LoVo (cell line): ENCODE results near the gene DDB1.
"Not testable (repeated sequence)": the region's sequence is repeated elsewhere in the genome, so short reads cannot be mapped to it uniquely, and the experiment has no call there.

ENCODE experiments used
- DNase-seq: peaks from one replicate; pipeline ENCODE4 v3.0.0-alpha.2; 2016; ENCODE audit warnings: low spot score

Gene DDB1

DNA sequence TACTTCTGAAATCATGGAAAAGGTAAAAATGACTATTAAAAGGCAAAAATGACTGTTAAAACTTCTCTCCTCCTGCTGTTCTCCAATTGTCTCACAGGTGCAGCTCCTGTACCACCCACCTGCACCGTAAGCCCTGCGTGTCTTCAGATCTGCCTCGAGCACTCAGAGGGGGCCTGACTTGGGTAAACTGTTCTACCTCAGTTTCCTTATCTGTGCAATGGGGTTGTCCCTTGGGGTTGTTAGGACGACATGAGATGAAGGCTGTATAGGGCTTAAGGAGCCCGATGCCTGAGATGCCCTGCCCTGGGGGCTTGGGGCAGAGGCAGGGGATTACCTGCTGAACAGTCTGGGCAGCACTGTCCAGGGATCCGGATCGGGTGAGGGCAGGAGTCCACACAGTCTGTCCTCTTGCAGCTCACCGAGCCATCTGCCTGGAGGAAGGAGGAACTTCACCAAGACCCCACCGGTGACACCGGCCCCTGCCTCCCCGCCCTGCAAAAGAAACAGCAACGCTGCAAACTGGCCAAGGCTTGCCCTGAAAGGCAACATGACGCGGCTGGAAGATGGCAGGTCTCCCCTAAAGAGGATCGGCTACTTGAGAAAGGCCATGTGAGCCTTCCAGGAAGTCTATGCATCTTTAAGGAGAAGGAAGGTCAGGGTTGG, 64.2 kb downstream of the DDB1 start:
- DNase-seq = no peak

- DNase-seq = peak; percentile 22
These were observed 65.5 kb downstream of the DDB1 start for GRCh38 chr11:61267437-61267841.

GRCh38 chr11:61266602-61267001, 66.3 kb downstream of the DDB1 start:
- DNase-seq = peak; percentile 85

DNA sequence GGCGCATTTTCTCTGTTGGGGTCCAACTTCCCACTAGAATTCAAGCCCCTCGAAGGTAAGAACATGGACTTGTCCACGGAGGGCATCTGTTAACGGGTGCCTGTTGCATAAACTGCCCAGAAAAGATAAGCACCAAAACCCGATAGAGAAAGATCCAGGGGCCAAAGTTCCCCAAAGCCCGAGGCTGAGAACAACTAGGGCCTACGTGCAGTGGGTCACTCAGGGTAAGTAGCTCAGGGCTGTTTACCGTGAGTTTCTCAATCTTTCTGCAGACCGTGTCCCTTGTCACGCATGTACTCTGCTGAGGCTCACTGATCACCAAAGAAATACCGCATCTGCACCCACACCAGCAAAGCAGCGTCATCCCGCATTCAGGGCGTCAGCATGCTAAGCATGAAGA, 67.5 kb downstream of the DDB1 start:
- no peak for DNase-seq

- DNase-seq = no peak
These were observed 68.1 kb downstream of the DDB1 start for GRCh38 chr11:61264795-61265194.

DNA sequence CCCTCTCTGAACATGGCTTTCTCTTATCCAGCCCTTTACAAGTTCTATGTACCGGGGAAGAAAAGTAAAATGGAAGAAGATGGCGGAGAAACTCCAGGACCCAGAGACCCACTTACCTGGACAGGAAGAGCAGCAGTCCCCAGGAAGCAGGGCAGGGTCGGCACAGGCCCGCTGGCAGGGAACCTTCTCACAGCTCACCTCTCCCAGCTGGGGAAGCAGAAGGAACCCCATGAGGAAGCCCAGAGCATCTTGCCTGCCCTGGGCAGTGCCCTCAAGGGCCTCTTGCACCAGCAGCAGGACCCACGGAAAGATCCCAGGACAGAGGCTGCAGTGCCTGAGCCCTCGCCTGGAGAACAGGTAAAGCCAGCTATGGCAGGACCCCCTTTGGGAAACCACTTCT, 68.5 kb downstream of the DDB1 start:
- DNase-seq = no peak

- DNase-seq = no peak
These were observed 73.5 kb downstream of the DDB1 start for GRCh38 chr11:61259363-61259762.

GRCh38 chr11:61258546-61258945, 74.4 kb downstream of the DDB1 start:
- DNase-seq = no peak

DNA sequence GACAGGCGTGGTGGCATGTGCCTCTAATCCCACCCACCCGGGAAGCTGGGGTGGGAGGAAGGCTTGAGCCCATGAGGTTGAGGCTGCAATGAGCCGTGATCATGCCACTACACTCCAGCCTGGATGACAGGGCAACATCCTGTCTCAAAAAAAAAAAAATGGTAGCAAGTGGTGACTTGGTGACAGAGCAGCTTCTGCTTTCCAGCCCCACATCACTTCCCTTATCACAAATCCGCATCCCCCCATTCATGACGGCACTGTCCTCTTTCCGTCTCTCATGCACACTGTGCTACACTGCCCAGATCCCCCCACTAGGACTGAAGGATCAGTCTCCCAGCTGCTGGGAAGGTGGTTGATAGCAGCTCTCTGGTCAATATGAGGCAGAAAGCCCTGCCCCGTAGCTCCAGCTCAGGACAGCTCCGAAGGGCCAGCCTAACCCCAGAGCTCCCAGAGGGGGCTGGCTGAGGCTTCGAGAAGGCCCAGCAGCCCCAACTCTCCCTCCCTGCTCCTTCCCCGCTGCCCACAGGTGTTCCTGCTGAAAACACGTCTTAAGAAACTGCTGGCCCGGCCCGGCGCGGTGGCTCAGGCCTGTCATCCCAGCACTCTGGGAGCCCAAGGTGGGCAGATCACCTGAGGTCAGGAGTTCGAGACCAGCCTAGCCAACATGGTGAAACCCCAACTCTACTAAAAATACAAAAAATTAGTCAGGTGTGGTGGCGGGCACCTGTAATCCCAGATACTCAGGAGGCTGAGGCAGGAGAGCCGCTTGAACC, 76.0 kb downstream of the DDB1 start:
- no peak for DNase-seq

DNA sequence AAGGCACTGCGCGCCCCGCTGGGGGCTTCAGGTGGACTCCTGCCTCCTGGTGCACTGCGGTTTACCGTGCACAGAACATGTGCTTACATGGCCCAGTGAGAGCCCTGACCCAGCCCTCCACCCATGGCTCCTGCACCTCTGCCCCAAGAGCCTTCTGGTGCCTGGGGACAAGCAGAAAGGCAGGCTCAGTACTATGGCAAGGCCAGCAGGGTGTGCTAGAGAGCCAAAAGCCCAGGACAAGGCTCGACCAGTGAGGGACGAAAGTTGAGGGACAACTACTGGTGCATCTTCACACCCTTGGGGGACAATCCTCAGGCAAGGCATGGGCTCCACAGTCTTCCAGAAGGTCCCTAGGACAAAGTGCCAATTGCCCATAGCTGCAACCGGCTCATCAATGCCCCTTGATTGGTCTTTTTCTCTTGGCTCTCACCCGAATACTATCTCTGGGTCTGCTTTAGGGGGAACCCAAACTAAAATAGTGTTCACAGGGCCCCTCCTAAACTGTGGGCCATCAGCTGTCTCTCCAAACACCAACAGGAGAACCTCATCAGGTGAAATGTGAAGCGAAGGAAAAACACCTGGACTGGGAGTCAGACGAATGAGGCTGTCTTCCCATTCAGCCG, 78.4 kb downstream of the DDB1 start:
- DNase-seq = peak; percentile 54

DNA sequence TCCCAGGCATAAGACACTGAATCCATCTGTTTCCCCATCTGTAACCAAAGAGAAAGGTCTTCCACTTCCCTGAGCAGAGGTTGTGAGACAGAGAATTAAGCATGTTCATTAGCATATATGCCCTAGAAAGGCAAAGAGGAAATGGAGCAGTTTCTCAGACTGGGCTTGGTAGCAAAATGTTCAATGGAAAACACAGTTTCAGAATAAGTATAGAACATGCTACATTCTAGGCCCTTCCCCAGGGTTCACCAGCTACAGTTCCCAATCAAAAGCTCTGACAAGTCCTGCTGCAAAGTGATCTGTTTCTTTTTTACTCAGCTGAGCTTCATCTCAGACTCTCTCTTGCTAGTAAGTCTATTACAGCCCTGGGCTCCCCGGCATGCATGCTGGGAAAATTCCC, 80.6 kb downstream of the DDB1 start:
- not testable (repeated sequence) for DNase-seq

DNA sequence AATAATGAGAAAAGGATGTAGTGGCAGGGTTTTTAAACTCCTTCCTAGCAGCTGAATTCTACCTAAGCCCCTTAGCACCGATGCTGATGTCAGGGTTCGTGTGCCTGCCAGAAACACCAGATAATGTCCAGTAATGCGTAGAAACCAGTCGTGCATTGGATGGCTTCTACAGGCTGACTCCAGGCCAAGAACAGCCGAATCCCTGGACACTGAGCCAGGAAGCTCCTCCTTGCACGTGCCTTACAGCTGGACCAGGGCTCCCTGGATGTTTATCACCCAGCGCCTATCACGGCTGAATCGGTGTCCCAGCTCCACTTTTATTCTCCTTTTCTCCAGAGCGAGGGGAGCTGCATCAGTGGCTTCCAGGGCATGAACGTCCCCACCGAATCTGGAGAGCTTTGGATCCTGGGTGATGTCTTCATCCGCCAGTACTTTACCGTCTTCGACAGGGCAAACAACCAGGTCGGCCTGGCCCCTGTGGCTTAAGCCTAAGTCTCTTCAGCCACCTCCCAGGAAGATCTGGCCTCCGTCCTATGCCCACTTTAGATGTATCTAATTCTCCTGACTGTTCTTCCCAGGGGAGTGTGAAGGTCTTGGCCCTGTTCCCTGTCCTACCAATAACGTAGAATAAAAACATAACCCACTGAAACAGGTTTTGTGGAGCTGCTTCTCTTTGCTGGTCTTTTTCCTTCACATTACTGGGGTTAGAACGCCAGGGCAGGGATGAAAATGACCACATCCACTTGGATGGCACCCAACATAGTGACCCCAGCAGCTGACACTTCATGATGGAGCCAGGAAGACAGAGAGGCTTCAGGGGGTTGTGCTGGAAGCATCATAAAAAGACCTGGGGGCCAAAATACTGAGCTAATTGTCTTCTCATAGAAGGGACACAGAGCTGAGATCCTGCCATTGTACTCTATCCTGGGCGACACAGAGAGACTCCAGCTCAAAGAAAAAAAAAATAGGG, 81.8 kb downstream of the DDB1 start:
- DNase-seq = not testable (repeated sequence)
